Heart right ventricle (tissue), 16 donors: ENCODE data around the gene SYS1. TPM values are rescaled to one million over a fixed set of nuclear protein-coding genes. Genes with fewer than 3 reads are reported as not detected.

Experiments used
- ATAC-seq, 8 donors: fragments of 200-7000 bp; cut with Tn5 transposase; one replicate each; pipeline ENCODE4 v1.9.1; 2020; ENCODE audit warnings: mild to moderate bottlenecking in 8 of 8, moderate library complexity in 8 of 8, moderate number of reproducible peaks in 1 of 8
- DNase-seq, 2 donors: peaks; one replicate each; pipeline ENCODE4 v3.0.0-alpha.2; 2020
- H3K27ac ChIP-seq, 10 donors: fragments of 200-600 bp; sonication (generic) in 2 of 10; one replicate each; pipeline versions ENCODE4 v1.5.0 to v1.8.0; 2020 to 2022; ENCODE audit warnings: mild to moderate bottlenecking in 3 of 10
- H3K27me3 ChIP-seq, 7 donors: fragments of 200-600 bp; one replicate each; pipeline ENCODE4 v1.8.0; 2021 to 2022; ENCODE audit warnings: mild to moderate bottlenecking in 2 of 7
- H3K36me3 ChIP-seq, 9 donors: fragments of 200-600 bp; sonication (generic) in 1 of 9; one replicate each; pipeline versions ENCODE4 v1.5.0 to v1.8.0; 2020 to 2022; ENCODE audit warnings: mild to moderate bottlenecking in 2 of 9
- H3K4me1 ChIP-seq, 9 donors: fragments of 200-600 bp; sonication (generic) in 1 of 9; one replicate each; pipeline versions ENCODE4 v1.5.0 to v1.8.0; 2020 to 2022; ENCODE audit warnings: mild to moderate bottlenecking in 4 of 9
- H3K4me3 ChIP-seq, 10 donors: fragments of 200-600 bp; sonication (generic) in 2 of 10; one replicate each; pipeline versions ENCODE4 v1.5.0 to v1.8.0; 2020 to 2022; ENCODE audit warnings: mild to moderate bottlenecking in 7 of 10, moderate library complexity in 2 of 10
- H3K9me3 ChIP-seq, 11 donors: fragments of 200-600 bp in 10 of 11; sonication (generic) in 2 of 11; one replicate each; pipeline versions ENCODE4 v1.5.0 to v1.8.0; 2013 to 2022; ENCODE audit warnings: mild to moderate bottlenecking in 2 of 11, control low read depth in 1 of 11, moderate library complexity in 1 of 11
- WGBS, 2 donors: extraction: QIAGEN DNeasy Blood & Tissue Kit; methylation state at CpG; one replicate each; pipeline ENCODE4 v1.1.7; 2013; ENCODE audit warnings: inconsistent platforms in 1 of 2; 5-methylcytosine and 5-hydroxymethylcytosine counted together
- intact Hi-C, 10 donors: fragments of 100-400 bp; cut with DNase I; formaldehyde crosslinking; loops; one replicate each; pipeline versions ENCODE4 v1.11.1 to v1.14.2; 2022
- polyA plus RNA-seq, 2 donors: library from polyadenylated mRNA; stranded (reverse); fragments of 200-250 nt; gene quantifications; one replicate each; pipeline ENCODE4 v1.2.3, GENCODE V29; 2013
- total RNA-seq, 10 donors: library from RNA; stranded (reverse); fragmentation: NEBNext Ultra II Directional in 3 of 10; extraction: Animal tissue kit (Norgen Biotek cat#: 25700) in 3 of 10; gene quantifications; one replicate each; pipeline versions ENCODE4 v1.2.1 to v1.2.4, GENCODE V29; 2021 to 2023
- TF ChIP-seq, protein P1 (sequence below), 9 donors: fragments of 200-600 bp; sonication (generic) in 2 of 9; IDR thresholded peaks; one replicate each; pipeline versions ENCODE4 v1.5.0 to v1.8.0; 2021 to 2022; ENCODE audit warnings: antibody characterized with exemption in 9 of 9, mild to moderate bottlenecking in 5 of 9, moderate library complexity in 1 of 9
- donor health status: Arrhythmogenic right ventricular cardiomyopathy.
- donor health status: ischemic (EF 13 %, LVEDD 7.1; RV severe dilation, severe dysfunction).
- donor health status: healthy with polysubstance abuse.
- donor health status: DM: no; HTN: yes; CAD: no.
- donor health status: DM: no; HTN: no; CAD: no.
- donor health status: ischemic (EF 25% LVEDD 6.9; RV normal size, moderate dysfunction).
- donor health status: ischemic (EF 25% LVEDD 5.7; RV mildly dilated, moderate dysfunction).
- donor health status: healthy.
- donor health status: DM: yes; HTN: yes; CAD: no.
- donor health status: Ischemic cardiomyopathy.
- donor health status: ischemic (EF 35%, LVEDD 5.7; RV mildly dilated, moderate dysfunction).
- donor health status: nonischemic (EF 11% LVEDD 7.7; RV severe dilation, severe dysfunction).
- donor health status: DM: yes; HTN: yes; CAD: no.
- donor health status: PGD.
- donor health status: ischemic (EF 29% LVEDD 5.4; RV normal size, mild dysfunction).
- donor health status: nonischemic (EF 23%, LVEDD 6.1; RV moderate dilation, normal function).

Gene SYS1
- total and polyA plus RNA-seq, 12 donors, result 11.7 to 34.5 (median 18.2) TPM

DNA sequence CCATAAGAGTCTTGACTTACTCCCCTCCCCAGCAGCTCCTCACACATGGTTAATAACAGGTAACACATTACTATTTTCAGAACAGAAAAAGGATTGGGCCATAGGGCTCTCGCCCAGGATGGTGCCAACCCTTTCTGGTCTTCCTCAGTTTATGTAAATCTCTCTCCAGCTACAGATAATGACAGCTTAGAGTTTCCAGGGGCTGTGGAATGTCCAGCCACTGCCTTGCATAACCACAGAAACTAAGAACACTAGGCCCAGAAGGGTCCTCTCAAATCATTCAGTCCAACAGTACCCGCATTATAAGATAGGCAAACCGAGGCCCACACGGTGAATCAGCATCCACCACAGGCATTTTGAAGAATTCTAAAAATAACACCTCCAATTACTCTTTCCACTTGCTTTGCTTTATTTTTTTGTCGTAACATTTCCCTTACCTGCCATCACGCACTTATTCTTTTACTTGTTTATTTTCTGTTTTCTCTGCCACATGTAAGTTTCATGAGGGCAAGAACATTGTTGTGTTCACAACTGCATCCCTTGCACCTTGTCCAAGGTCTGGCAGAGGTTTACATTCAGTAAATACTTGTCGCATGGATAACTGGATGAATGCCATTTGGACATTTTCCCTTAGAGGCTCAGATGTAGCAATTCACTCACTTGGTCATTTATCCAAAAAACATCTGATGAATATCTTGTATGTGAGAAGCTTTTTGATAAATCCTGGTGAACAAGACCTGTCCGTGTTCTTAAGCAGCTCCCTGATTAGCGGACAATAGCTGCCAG, 8.3 kb upstream of the SYS1 start:
- ATAC-seq (no peak), DNase-seq (no peak)
- WGBS, 2 donors, result 51 to 64% methylated on average over 9 of the region's 9 CpGs
- H3K27me3 ChIP-seq, result no peaks in the 10 kb centered on the region
- intact Hi-C loops, result loop anchor here in 2 of 10 donors (5.0 kb wide), 2 partner anchors 32 to 53 kb away; partner anchors contain the start of gene DBNDD2 (in 1 of the 2)
- no peak overlapping the region for H3K4me3 ChIP-seq
- peak overlapping the region in 8 of 10 donors; percentile 45 to 64 (median 52) for H3K27ac ChIP-seq
- H3K9me3 ChIP-seq, result no peaks in the 10 kb centered on the region
- TF ChIP-seq, protein P1, sequence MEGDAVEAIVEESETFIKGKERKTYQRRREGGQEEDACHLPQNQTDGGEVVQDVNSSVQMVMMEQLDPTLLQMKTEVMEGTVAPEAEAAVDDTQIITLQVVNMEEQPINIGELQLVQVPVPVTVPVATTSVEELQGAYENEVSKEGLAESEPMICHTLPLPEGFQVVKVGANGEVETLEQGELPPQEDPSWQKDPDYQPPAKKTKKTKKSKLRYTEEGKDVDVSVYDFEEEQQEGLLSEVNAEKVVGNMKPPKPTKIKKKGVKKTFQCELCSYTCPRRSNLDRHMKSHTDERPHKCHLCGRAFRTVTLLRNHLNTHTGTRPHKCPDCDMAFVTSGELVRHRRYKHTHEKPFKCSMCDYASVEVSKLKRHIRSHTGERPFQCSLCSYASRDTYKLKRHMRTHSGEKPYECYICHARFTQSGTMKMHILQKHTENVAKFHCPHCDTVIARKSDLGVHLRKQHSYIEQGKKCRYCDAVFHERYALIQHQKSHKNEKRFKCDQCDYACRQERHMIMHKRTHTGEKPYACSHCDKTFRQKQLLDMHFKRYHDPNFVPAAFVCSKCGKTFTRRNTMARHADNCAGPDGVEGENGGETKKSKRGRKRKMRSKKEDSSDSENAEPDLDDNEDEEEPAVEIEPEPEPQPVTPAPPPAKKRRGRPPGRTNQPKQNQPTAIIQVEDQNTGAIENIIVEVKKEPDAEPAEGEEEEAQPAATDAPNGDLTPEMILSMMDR (IDR thresholded peaks at IDR 0.05), result no peak
- H3K4me1 ChIP-seq, result peaks cover 7 to 50% (median 34%) of the 10 kb centered on the region in 9 donors
- no peaks in the 10 kb centered on the region for H3K36me3 ChIP-seq

- Histone ChIP-seq H3K27ac (peak overlapping the region in 6 of 10 donors; percentile 48 to 64 (median 52)), H3K27me3 (no peaks in the 10 kb centered on the region), H3K4me3 (no peak overlapping the region), H3K36me3 (no peaks in the 10 kb centered on the region), H3K4me1 (peaks cover 7 to 56% (median 41%) of the 10 kb centered on the region in 9 donors), H3K9me3 (no peaks in the 10 kb centered on the region)
- DNase-seq, result no peak
- TF ChIP-seq, protein P1 (IDR thresholded peaks at IDR 0.05), result no peak
- intact Hi-C loops, result loop anchor here in 3 of 10 donors (1.0 to 5.0 kb wide), 3 partner anchors 22 to 52 kb away; partner anchors contain the start of gene DBNDD2 (in 1 of the 3)
- 52 to 89% methylated on average over 5 of the region's 5 CpGs for WGBS, 2 donors
- no peak for ATAC-seq
Measured at GRCh38 chr20:45355209-45356084, 7.5 kb upstream of the SYS1 start.

- Histone ChIP-seq H3K27me3 (no peaks in the 10 kb centered on the region), H3K27ac (peak overlapping the region; percentile 80 to 96 (median 91)), H3K4me1 (peaks cover 7 to 78% (median 48%) of the 10 kb centered on the region in 9 donors), H3K36me3 (no peaks in the 10 kb centered on the region), H3K9me3 (no peaks in the 10 kb centered on the region), H3K4me3 (peak overlapping the region in 1 of 10 donors; percentile 11)
- TF ChIP-seq, protein P1 (IDR thresholded peaks at IDR 0.05), result no peak
- 10 to 12% methylated on average over 10 of the region's 10 CpGs for WGBS, 2 donors
- ATAC-seq, result peak; percentile 13 to 77 (median 56)
- intact Hi-C loops, result loop anchor here in 5 of 10 donors (1.0 to 5.0 kb wide), 4 partner anchors 16 to 49 kb away; partner anchors contain the start of gene DBNDD2 (in 1 of the 5)
- peak; percentile 60 to 81 for DNase-seq
Measured at GRCh38 chr20:45358282-45359068, 4.5 kb upstream of the SYS1 start.
